ENCODE results near the gene DUSP5.
A peak's percentile ranks its signal among the peaks of the same experiment; 100 is the strongest.

DUSP5 gene

DNA sequence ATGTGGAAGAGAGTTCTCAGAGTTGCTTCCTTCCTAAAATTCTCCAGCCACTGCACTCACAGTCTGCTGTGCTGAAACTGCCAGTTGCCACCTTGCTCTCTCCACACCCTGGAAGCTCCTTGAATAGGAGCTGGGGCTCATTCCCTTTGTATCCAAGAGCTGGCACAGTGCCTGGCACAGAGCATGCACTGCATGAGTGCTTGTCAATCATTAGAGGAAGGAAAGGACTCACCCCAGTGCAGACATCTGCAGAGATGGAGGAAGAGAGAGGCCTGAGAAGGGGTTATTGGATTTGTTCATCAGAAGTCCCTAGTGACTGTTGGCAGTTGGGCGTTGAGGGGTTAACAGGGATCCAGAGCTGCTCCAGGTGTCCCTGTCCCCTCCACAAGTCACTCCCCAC, 41.7 kb upstream of the DUSP5 start:
- no peak overlapping the region for H3K18ac ChIP-seq (ENCODE audit: low read length)
- peaks cover 2 to 8% of the 10 kb centered on the region in 2 donors for H3K4me1 ChIP-seq (ENCODE audit: control insufficient read depth in 2 of 2, insufficient read depth in 1 of 2, low read depth in 1 of 2, low read length in 2 of 2)
- H3K27ac ChIP-seq (replicated peaks; ENCODE audit: low read length): no peak overlapping the region
- H3K27me3 ChIP-seq (ENCODE audit: control insufficient read depth in 3 of 3, insufficient read depth in 3 of 3, low read depth in 1 of 3, low read length in 3 of 3): peaks cover 0 to 20% (median 0%) of the 10 kb centered on the region in 3 experiments
- no peak overlapping the region for H3K4me2 ChIP-seq (ENCODE audit: insufficient read depth, low read length, poor library complexity, severe bottlenecking)
- H4K8ac ChIP-seq (ENCODE audit: low read depth, low read length): no peak overlapping the region
- H2BK5ac ChIP-seq (ENCODE audit: low read length): no peak overlapping the region
- WGBS, 2 donors (ENCODE audit: extremely low coverage in 2 of 2, insufficient read length in 2 of 2, insufficient replicate concordance in 1 of 2): no CpG with 5 or more reads among the region's 1 CpG
- no peaks in the 10 kb centered on the region for H3K36me3 ChIP-seq (replicated peaks in 1 of 2; ENCODE audit: control insufficient read depth in 2 of 2, insufficient read depth in 2 of 2, low read length in 2 of 2)
- no peak overlapping the region for H3K4me3 ChIP-seq (ENCODE audit: low read length in 2 of 2)
- H2BK120ac ChIP-seq (ENCODE audit: low read depth, low read length): no peak overlapping the region
- no peaks in the 10 kb centered on the region for H3K79me1 ChIP-seq (ENCODE audit: low read depth, low read length)
- peak overlapping the region; percentile 12 for H2BK15ac ChIP-seq (ENCODE audit: low read length)
- H2AK5ac ChIP-seq (ENCODE audit: low read depth, low read length): no peak overlapping the region
- H2BK12ac ChIP-seq (ENCODE audit: low read length): no peak overlapping the region
- DNase-seq (ENCODE audit: low spot score): no peak
- H2AFZ ChIP-seq (ENCODE audit: low read length): no peak overlapping the region
- H3K9ac ChIP-seq (ENCODE audit: low read depth, low read length, poor library complexity): no peak overlapping the region
- H3K9me3 ChIP-seq (replicated peaks in 1 of 2; ENCODE audit: control insufficient read depth in 2 of 2, insufficient read depth in 1 of 2, low read depth in 1 of 2, low read length in 2 of 2): no peaks in the 10 kb centered on the region
- H4K91ac ChIP-seq (ENCODE audit: low read depth, low read length, poor library complexity): no peak overlapping the region
- no peak overlapping the region for H3K14ac ChIP-seq (ENCODE audit: low read length)
- H3K4ac ChIP-seq (ENCODE audit: low read length): no peak overlapping the region
- H3K23ac ChIP-seq (ENCODE audit: low read depth, low read length, poor library complexity): no peak overlapping the region

DNA sequence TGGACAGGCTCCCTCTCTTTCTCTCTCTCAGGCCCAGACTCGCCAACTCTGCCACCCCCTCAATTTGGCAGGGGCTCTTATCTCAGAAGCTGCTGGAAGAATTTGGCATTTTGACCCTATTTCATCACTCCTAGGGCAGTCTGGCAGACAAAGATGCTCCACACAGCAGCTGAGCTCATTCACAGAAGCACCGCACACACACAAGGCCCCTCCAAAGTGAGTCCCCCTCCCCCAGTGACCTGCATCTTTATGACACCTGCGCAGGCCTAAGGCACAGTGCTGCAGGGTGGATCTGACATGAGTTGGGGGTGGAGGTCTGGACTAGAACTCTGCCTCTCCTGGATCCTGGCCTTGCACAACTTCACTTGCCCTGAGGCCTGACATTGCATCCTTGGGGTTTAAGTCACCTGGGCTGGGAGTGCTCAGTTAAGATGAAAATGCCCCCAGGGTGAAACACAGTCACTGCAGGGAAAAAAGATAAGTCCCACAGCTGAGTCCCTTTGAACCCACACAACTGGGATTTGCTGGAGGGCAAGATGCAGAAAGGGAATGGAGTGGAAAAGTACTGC, 41.1 kb upstream of the DUSP5 start:
- no peak overlapping the region for H2AFZ ChIP-seq (ENCODE audit: low read length)
- H2AK5ac ChIP-seq (ENCODE audit: low read depth, low read length): no peak overlapping the region
- no peak overlapping the region for H3K18ac ChIP-seq (ENCODE audit: low read length)
- H2BK15ac ChIP-seq (ENCODE audit: low read length): peak overlapping the region; percentile 12
- H2BK12ac ChIP-seq (ENCODE audit: low read length): no peak overlapping the region
- no peak overlapping the region for H4K8ac ChIP-seq (ENCODE audit: low read depth, low read length)
- no peak overlapping the region for H3K27ac ChIP-seq (replicated peaks; ENCODE audit: low read length)
- H3K4ac ChIP-seq (ENCODE audit: low read length): no peak overlapping the region
- H3K79me1 ChIP-seq (ENCODE audit: low read depth, low read length): no peaks in the 10 kb centered on the region
- H2BK120ac ChIP-seq (ENCODE audit: low read depth, low read length): no peak overlapping the region
- no peaks in the 10 kb centered on the region for H3K36me3 ChIP-seq (replicated peaks in 1 of 2; ENCODE audit: control insufficient read depth in 2 of 2, insufficient read depth in 2 of 2, low read length in 2 of 2)
- H3K4me3 ChIP-seq (ENCODE audit: low read length in 2 of 2): no peak overlapping the region
- no peak overlapping the region for H3K23ac ChIP-seq (ENCODE audit: low read depth, low read length, poor library complexity)
- H3K4me1 ChIP-seq (ENCODE audit: control insufficient read depth in 2 of 2, insufficient read depth in 1 of 2, low read depth in 1 of 2, low read length in 2 of 2): peaks cover 2 to 8% of the 10 kb centered on the region in 2 donors
- WGBS, 2 donors (ENCODE audit: extremely low coverage in 2 of 2, insufficient read length in 2 of 2, insufficient replicate concordance in 1 of 2): no CpG with 5 or more reads among the region's 3 CpGs
- H3K9me3 ChIP-seq (replicated peaks in 1 of 2; ENCODE audit: control insufficient read depth in 2 of 2, insufficient read depth in 1 of 2, low read depth in 1 of 2, low read length in 2 of 2): no peaks in the 10 kb centered on the region
- H2BK5ac ChIP-seq (ENCODE audit: low read length): peak overlapping the region; percentile 69
- H3K27me3 ChIP-seq (ENCODE audit: control insufficient read depth in 3 of 3, insufficient read depth in 3 of 3, low read depth in 1 of 3, low read length in 3 of 3): peaks cover 0 to 19% (median 0%) of the 10 kb centered on the region in 3 experiments
- no peak overlapping the region for H3K14ac ChIP-seq (ENCODE audit: low read length)
- no peak overlapping the region for H3K4me2 ChIP-seq (ENCODE audit: insufficient read depth, low read length, poor library complexity, severe bottlenecking)
- no peak overlapping the region for H4K91ac ChIP-seq (ENCODE audit: low read depth, low read length, poor library complexity)
- no peak overlapping the region for H3K9ac ChIP-seq (ENCODE audit: low read depth, low read length, poor library complexity)
- no peak for DNase-seq (ENCODE audit: low spot score)

DNA sequence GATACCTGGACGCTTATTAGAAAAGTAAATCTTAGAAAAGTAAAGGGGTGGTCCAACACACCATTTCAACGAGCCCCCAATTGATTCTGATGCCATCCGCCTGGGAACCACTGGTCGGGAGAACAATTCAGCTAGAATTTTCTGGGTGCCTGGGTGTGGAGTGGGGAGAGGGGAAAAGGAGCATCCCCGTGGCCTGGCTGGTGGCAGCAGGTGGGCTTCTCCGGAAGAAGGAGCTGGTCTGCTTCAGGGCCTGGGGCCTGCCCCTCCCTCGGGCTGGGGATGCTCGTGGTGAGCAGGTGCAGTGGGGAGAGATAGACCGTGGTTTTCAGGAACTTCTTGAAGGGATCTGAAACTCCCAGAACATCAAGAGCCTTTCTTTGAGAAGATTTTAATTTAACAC, 39.9 kb upstream of the DUSP5 start:
- DNase-seq (ENCODE audit: low spot score): no peak
- no peak overlapping the region for H4K91ac ChIP-seq (ENCODE audit: low read depth, low read length, poor library complexity)
- H3K18ac ChIP-seq (ENCODE audit: low read length): no peak overlapping the region

DNA sequence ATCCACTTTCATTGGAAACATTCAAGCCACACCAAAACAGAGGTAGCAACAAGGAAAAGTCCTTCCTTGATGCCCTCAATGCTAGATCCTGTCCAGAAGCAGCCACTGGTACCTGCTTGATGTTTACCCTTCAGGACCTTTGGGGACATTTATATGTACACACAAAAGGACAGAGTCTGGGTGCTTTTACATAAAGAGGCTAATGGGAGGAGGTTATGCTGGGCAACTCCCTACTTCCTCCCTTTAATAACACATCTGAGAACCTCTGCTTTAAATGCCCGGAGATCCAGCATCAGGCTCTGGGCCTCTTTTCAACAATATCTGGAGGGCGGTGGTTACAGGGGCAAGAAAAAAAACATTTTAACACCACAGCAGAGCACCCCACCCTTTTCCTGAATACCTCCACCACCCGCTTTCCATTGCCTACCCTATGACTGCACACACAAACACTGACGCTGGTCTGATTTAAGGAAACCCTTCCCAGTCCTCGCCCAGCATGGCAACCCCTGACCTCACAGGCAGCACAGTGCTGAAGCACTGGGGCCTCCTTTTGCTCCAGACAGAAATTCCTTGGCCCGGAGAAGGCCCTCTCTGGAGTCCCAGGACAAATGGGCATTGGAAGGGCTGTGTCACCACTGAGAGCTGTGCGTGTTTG, 39.3 kb upstream of the DUSP5 start:
- Histone ChIP-seq H3K4me1 (ENCODE audit: control insufficient read depth in 2 of 2, insufficient read depth in 1 of 2, low read depth in 1 of 2, low read length in 2 of 2) (peaks cover 2 to 10% of the 10 kb centered on the region in 2 donors), H2BK120ac (ENCODE audit: low read depth, low read length) (no peak overlapping the region), H3K79me1 (ENCODE audit: low read depth, low read length) (no peaks in the 10 kb centered on the region), H2BK12ac (ENCODE audit: low read length) (no peak overlapping the region), H3K4me2 (ENCODE audit: insufficient read depth, low read length, poor library complexity, severe bottlenecking) (no peak overlapping the region), H2BK5ac (ENCODE audit: low read length) (no peak overlapping the region), H3K18ac (ENCODE audit: low read length) (no peak overlapping the region), H3K27me3 (ENCODE audit: control insufficient read depth in 3 of 3, insufficient read depth in 3 of 3, low read depth in 1 of 3, low read length in 3 of 3) (peaks cover 0 to 17% (median 0%) of the 10 kb centered on the region in 3 experiments), H3K4me3 (ENCODE audit: low read length in 2 of 2) (no peak overlapping the region), H3K4ac (ENCODE audit: low read length) (no peak overlapping the region), H3K27ac (replicated peaks; ENCODE audit: low read length) (no peak overlapping the region), H2BK15ac (ENCODE audit: low read length) (no peak overlapping the region), H3K14ac (ENCODE audit: low read length) (no peak overlapping the region), H4K8ac (ENCODE audit: low read depth, low read length) (no peak overlapping the region), H3K9me3 (replicated peaks in 1 of 2; ENCODE audit: control insufficient read depth in 2 of 2, insufficient read depth in 1 of 2, low read depth in 1 of 2, low read length in 2 of 2) (no peaks in the 10 kb centered on the region), H3K9ac (ENCODE audit: low read depth, low read length, poor library complexity) (no peak overlapping the region), H3K36me3 (replicated peaks in 1 of 2; ENCODE audit: control insufficient read depth in 2 of 2, insufficient read depth in 2 of 2, low read length in 2 of 2) (no peaks in the 10 kb centered on the region), H2AFZ (ENCODE audit: low read length) (no peak overlapping the region), H2AK5ac (ENCODE audit: low read depth, low read length) (no peak overlapping the region), H3K23ac (ENCODE audit: low read depth, low read length, poor library complexity) (no peak overlapping the region), H4K91ac (ENCODE audit: low read depth, low read length, poor library complexity) (no peak overlapping the region)
- no CpG with 5 or more reads among the region's 7 CpGs for WGBS, 2 donors (ENCODE audit: extremely low coverage in 2 of 2, insufficient read length in 2 of 2, insufficient replicate concordance in 1 of 2)
- DNase-seq (ENCODE audit: low spot score): no peak

More for the DNA sequence above, 39.9 kb upstream of the DUSP5 start:
- Histone ChIP-seq H3K4me3 (ENCODE audit: low read length in 2 of 2) (no peak overlapping the region), H3K9ac (ENCODE audit: low read depth, low read length, poor library complexity) (no peak overlapping the region), H3K14ac (ENCODE audit: low read length) (no peak overlapping the region), H3K4ac (ENCODE audit: low read length) (no peak overlapping the region), H2AK5ac (ENCODE audit: low read depth, low read length) (no peak overlapping the region), H2AFZ (ENCODE audit: low read length) (no peak overlapping the region), H2BK5ac (ENCODE audit: low read length) (no peak overlapping the region), H4K8ac (ENCODE audit: low read depth, low read length) (no peak overlapping the region), H3K4me2 (ENCODE audit: insufficient read depth, low read length, poor library complexity, severe bottlenecking) (no peak overlapping the region), H3K9me3 (replicated peaks in 1 of 2; ENCODE audit: control insufficient read depth in 2 of 2, insufficient read depth in 1 of 2, low read depth in 1 of 2, low read length in 2 of 2) (no peaks in the 10 kb centered on the region), H2BK15ac (ENCODE audit: low read length) (no peak overlapping the region), H3K79me1 (ENCODE audit: low read depth, low read length) (no peaks in the 10 kb centered on the region), H2BK120ac (ENCODE audit: low read depth, low read length) (no peak overlapping the region), H3K27me3 (ENCODE audit: control insufficient read depth in 3 of 3, insufficient read depth in 3 of 3, low read depth in 1 of 3, low read length in 3 of 3) (peaks cover 0 to 17% (median 0%) of the 10 kb centered on the region in 3 experiments), H3K27ac (replicated peaks; ENCODE audit: low read length) (no peak overlapping the region), H3K23ac (ENCODE audit: low read depth, low read length, poor library complexity) (no peak overlapping the region), H3K36me3 (replicated peaks in 1 of 2; ENCODE audit: control insufficient read depth in 2 of 2, insufficient read depth in 2 of 2, low read length in 2 of 2) (no peaks in the 10 kb centered on the region), H2BK12ac (ENCODE audit: low read length) (no peak overlapping the region), H3K4me1 (ENCODE audit: control insufficient read depth in 2 of 2, insufficient read depth in 1 of 2, low read depth in 1 of 2, low read length in 2 of 2) (peaks cover 2 to 10% of the 10 kb centered on the region in 2 donors)
- no CpG with 5 or more reads among the region's 9 CpGs for WGBS, 2 donors (ENCODE audit: extremely low coverage in 2 of 2, insufficient read length in 2 of 2, insufficient replicate concordance in 1 of 2)
